LoVo (cell line): ENCODE data around the gene PDE4A.
"Not testable (repeated sequence)": the region's sequence is repeated elsewhere in the genome, so short reads cannot be mapped to it uniquely, and the experiment has no call there.

Experiments
- DNase-seq: peaks from one replicate; pipeline ENCODE4 v3.0.0-alpha.2; 2016; ENCODE audit warnings: low spot score

The PDE4A gene

GRCh38 chr19:10462042-10462441, 41.7 kb downstream of the PDE4A start:
- not testable (repeated sequence) for DNase-seq

- no peak for DNase-seq
These were observed 42.2 kb downstream of the PDE4A start for GRCh38 chr19:10462557-10462956.

- DNase-seq: no peak
These were observed 44.1 kb downstream of the PDE4A start for GRCh38 chr19:10464456-10464855.

DNA sequence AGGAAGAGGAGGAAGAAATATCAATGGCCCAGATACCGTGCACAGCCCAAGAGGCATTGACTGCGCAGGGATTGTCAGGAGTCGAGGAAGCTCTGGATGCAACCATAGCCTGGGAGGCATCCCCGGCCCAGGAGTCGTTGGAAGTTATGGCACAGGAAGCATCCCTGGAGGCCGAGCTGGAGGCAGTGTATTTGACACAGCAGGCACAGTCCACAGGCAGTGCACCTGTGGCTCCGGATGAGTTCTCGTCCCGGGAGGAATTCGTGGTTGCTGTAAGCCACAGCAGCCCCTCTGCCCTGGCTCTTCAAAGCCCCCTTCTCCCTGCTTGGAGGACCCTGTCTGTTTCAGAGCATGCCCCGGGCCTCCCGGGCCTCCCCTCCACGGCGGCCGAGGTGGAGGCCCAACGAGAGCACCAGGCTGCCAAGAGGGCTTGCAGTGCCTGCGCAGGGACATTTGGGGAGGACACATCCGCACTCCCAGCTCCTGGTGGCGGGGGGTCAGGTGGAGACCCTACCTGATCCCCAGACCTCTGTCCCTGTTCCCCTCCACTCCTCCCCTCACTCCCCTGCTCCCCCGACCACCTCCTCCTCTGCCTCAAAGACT, 46.9 kb downstream of the PDE4A start:
- DNase-seq: no peak

DNA sequence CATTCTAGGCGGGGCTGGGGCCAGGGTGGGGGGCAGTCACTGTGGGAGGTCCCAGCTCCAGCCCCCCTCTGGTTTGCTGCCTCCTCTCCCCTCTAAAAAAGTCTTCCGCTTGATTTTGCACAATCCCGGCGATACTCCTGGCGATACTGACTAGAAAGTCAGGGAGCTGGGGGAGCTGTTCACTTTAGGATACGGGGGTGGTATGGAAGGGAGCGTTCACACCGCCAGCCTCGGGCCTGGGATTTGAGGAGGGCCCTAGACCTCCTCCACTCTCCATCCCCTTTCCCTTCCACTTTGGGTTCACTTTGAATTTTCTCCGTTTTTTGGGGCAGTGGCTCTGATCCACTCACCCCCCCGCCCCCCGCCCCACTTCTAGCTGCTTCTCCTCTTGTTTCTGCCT, 47.8 kb downstream of the PDE4A start:
- DNase-seq: no peak

GRCh38 chr19:10471909-10472308, 51.6 kb downstream of the PDE4A start:
- DNase-seq: no peak

DNA sequence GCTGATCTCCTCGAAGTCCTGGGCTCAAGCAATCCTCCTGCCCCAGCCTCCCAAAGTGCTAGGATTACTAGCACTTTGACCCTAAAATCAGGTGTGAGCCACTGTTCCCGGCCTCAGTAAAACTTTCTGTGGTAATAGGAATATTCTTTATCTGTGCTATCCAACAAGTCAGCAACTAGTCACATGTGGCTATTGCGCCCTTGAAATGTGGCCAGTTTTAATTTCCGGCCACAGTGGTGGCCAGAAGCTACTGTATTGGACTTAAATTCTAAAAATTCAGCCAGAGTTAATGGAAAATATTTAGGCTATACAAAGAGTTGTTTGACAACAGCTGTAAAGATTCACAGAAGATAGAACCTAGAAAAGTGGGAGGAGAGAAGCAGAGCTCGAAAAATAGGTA, 52.9 kb downstream of the PDE4A start:
- DNase-seq: no peak

DNA sequence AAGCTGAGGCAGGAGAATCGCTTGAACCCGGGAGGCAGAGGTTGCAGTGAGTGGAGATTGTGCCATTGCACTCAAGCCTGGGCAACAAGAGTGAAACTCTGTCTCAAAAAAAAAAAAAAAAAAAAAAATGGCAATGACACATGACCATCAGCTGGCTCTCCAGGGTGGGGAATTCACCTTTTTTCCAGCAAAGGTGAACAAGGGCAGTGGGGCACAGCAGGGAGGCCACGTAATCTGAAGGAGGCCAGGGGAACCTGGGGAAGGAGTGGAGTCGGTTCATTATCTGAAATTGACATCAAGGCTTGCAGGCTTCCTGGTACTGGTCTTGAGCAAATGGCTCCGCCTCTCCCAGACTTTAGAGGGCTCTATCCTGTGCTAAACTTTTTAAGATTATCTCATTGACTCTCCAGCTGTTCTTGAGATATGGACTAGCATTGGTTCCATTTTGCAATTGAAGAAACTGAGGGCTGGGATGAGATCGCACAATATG, 54.7 kb downstream of the PDE4A start:
- no peak for DNase-seq

DNA sequence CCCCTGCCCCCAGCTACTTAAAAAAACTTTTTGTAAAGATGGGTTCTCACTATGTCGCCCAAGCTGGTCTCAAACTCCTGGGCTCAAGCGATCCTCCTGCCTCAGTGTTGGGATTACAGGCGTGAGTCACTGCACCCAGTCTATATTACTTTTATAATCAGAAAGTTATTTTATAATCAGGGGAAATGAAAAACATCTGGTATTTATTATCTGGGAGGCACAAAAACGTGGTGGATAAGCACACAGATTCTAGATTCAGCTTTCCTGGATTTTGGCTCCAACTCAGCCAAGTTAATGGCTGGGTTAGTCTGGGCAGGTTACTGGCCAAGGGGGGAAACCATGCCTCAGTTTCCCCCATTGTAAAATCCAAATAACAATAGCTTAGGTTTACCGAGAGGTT, 58.1 kb downstream of the PDE4A start:
- no peak for DNase-seq

DNA sequence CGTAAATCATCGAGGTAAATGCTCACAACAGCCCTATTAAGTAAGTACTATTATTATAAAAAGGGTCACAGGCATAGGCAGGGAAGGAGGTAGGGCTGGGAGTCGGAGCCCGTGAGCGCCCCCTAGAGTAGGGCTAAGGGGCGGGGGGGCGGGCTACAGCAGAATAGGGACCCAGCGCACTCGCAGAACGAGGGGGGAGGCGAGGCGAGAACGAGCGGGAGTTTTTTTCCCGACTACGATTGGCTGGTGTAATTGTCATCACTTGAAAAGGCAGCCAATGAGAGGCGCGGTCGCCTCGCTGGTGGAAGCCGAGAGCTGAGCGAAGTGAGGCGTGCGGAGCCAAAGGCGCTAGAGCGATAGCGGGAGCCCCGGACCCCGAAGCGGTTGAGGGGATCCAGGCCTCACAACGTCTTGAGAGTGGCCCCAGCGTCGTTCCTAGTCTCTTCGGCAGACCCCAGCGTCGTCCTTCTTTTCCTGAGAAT, 58.6 kb downstream of the PDE4A start:
- DNase-seq: peak; percentile 90

DNA sequence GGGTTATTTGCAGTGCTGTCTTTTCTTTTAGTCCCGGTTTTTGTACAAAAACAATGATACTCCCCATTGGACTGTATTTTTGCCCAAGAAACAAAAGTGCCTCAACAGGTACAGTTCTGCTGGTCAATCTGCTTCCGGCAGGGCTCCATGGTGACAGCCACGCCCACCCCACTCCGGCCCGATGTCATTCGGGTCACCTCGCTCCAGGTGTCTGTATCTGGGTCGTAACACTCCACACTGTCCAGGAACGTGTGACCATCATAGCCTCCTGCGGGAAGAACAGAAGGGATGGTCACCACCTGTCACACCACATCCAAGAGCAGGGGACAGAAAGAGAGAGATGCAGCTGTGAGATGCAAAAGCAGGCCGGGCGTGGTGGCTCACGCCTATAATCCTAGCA, 66.2 kb downstream of the PDE4A start:
- DNase-seq: no peak

- no peak for DNase-seq
These were observed 71.2 kb downstream of the PDE4A start for GRCh38 chr19:10491472-10492047.

- DNase-seq: no peak
These were observed 77.0 kb downstream of the PDE4A start for GRCh38 chr19:10497371-10497770.

- no peak for DNase-seq
These were observed 79.4 kb downstream of the PDE4A start for GRCh38 chr19:10499550-10500246.

DNA sequence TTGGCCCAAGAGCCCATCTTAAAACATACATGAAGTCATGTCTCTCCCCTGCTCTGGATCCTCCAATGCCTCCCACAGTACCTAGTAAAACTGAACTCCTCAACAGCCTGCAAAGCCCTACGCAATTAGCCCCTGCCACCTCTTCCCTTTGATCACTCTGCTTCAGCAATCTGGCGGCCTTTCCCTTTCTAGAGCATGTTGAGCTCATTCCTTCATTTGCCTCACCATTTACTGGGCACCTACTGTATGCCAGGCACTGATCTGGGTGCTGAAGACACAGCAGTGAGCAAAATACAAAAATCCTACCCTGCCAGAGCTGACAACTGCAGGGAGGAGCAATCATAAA, 79.9 kb downstream of the PDE4A start:
- no peak for DNase-seq

- DNase-seq: peak; percentile 70
These were observed 81.7 kb downstream of the PDE4A start for GRCh38 chr19:10501971-10502523.

DNA sequence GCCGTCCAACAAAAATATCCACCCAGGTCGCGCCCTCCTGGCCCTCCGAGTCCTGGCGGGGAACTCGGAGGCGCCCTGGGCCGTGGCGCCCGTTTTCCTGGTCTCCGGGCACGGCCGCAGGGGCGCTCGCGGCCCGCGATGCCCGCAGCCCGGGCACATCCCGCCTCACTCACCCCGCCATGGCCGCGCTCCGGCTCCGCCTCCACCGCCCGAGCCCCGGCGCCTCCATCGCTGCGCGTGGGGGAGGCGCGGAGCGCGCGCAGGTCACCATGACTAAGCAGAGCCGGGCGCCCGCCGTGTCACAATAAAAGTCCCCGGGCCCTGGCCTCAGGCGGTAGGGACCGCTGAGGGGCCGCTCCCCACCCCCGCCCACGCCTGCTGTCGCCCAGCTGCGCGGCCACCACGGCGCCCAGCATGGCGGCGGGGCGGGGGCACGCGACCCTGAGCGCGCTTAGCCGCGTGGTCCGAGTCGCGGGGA, 82.2 kb downstream of the PDE4A start:
- peak; percentile 94 for DNase-seq

DNA sequence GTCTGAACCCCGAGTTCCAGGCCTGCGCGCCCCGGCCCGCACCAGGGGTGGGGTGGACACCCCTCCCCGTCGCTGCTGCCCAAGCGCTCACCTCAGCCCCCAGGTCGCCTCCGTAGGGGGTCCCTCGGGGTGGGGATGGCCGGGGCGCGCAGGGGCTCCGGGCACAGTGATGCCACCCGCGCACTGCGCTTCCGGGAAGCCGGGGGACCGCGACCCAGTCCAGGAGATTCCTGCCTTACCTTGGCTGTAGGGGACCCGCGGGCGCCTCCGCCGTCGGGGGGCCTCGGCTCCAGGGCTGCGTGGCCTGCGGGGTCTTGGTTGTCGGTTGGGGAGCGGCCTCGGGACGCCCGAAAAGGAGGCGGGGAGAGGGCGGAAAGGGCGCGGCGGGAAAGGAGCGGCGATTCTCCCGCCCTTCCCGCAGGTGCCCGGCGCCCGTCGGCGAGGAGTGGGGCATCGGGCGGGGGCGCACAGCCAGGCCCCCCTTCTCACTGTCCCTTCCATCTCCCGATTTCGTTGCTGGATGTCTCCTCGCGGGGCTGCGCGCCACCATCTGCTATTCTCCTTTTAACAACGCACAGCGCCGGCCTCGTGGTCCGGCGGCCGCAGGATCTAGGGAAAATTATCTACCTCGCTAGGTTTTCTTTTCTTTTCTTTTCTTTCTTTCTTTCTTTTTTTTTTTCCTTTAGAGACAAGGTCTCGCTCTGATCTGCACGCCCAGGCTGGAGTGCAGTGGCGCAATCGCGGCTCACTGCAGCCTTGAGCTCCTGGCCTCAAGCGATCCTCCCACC, 82.9 kb downstream of the PDE4A start, which contains the start of gene KEAP1:
TSS of gene KEAP1 (minus strand) at position 355 of the 788 bp plus-strand sequence. CDS start 3,323 bp downstream, outside the sequence.
- DNase-seq: peak; percentile 30

GRCh38 chr19:10505583-10506229, 85.4 kb downstream of the PDE4A start:
- DNase-seq: peak; percentile 57

DNA sequence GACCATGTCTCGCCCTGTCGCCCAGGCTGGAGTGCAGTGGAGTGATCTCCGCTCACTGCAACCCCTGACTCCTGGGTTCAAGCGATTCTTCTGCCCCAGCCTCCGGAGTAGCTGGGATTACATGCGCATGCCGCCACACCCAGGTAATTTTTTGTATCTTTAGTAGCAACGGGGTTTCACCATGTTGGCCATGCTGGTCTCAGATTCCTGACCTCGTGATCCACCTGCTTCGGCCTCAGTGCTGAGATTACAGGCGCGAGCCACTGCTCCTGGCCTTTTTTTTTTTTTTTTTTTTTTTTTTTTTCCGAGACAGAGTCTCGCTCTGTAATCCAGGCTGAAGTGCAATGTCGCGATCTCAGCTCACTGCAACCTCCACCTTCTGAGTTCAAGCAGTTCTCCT, 87.7 kb downstream of the PDE4A start:
- DNase-seq: no peak

DNA sequence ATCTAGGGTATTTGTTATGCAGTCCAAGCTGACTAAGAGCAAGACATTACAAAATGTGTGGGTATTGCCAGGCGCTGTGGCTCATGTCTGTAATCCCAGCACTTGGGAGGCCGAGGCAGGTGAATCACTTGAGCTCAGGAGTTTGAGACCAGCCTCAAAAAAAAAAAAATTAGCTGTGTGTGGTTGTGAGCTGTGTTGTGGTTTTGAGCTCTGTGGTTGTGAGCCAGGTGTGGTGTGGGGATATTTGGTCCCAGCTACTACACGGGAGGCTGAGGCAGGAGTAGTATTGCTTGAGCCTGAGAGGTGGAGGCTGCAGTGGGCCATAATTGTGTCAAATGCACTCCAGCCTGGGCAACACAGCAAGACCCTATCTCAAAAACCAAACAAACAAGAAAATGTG, 88.4 kb downstream of the PDE4A start:
- no peak for DNase-seq
